Fibroblast of skin of right biceps (primary cell): ENCODE results near the gene POLR3K.
A peak's percentile ranks its signal among the peaks of the same experiment; 100 is the strongest.

Source experiments
- DNase-seq: peaks from one replicate; pipeline ENCODE4 v3.0.0-alpha.2; 2013

Gene POLR3K

DNA sequence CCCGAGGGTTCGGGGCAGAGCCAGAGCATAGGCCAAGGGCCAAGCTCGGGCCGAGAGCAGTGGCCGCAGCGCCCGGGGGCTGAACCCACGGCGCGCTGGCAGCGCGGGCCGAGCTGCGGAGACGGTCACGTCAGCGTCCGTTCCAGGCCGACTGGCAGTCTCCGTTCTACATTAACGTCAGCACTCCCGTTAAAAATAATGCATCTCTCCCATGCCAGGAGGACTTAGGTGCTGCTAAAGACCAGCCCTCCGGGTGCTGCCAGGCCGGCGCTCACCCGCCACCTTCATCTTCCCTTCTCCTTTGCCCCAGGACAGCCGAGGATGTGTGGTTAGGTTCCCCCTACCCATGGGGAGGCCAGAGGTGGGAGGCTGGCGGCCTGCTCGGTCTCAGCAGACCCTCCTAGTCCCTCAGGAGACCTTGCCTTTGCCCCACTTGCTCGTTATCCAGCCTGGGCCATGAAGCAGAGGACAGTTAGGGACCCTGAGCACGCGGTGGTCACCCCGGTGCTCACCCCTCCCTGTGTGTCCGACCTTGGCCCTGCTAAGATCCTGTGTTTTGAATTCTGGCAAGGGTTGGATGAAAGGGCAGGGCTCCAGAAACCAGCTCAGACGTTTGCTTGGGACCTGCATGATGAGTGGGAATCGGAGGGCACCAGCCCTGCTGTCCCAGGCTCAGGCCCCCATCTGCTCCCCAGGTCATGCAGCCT, 25.2 kb upstream of the POLR3K start:
- peak; percentile 35 for DNase-seq

DNA sequence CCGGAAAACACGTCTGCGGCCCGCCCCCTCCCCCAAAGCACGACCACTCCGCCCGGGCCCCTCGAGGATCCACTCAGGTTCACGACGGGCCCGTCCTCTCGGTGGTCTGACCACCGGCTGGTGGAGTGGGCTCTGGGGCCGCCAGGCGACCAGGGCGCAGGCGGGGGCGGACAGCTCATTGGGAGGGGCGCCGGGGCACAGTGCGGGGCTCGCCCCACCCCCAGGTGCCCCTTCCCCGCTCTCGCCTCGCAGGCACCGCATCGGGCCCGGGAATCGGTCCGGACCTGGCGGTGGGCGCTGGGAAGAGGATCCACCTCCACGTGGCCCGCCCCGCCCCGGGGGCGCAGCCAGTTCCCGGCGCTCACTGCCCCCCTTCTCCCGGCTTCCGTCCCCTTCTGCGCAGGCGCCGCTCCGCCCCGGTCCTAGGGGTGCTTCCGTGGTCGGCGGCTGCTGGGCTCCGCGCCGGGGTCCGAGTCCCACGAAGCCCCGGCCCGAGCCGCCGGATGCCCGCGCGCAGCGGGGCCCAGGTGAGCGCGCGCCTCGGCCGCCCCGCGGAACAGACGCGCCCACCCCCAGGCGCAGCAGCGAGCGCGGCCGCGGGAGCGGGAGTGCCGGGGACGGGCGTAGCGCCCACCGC, 24.5 kb upstream of the POLR3K start, which contains the start of gene MPG:
Gene MPG (plus strand): TSS at position 419 of the 637 bp plus-strand sequence. CDS start 85 bp downstream, at position 504.
- DNase-seq, result peak; percentile 84

DNA sequence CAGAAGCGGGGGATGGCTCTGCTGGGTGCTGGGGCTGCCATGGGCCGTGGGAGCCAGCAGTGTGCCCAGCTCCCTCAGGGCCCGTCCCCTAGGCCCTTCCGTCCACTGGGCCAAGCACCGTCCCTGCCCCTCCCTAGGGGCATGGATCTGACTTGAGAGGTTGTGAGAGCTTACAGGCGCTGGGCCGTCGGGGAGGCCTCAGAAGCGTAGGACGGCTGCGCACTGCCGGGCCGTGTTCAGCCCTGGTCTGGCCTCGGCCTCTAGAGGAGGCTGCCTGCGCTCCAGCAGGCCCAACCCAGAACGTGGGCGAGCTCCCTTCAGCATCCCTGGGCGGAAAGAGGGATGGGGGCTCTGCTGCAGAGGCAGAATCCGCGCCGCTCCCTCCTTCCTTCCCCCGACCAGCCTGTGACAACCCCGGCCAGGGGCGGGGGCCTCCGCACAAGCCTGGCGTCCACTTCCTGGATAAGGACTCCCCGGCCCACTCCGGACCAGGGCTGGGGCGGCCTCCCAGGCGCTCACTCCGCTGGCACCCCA, 23.9 kb upstream of the POLR3K start:
- peak; percentile 63 for DNase-seq

DNA sequence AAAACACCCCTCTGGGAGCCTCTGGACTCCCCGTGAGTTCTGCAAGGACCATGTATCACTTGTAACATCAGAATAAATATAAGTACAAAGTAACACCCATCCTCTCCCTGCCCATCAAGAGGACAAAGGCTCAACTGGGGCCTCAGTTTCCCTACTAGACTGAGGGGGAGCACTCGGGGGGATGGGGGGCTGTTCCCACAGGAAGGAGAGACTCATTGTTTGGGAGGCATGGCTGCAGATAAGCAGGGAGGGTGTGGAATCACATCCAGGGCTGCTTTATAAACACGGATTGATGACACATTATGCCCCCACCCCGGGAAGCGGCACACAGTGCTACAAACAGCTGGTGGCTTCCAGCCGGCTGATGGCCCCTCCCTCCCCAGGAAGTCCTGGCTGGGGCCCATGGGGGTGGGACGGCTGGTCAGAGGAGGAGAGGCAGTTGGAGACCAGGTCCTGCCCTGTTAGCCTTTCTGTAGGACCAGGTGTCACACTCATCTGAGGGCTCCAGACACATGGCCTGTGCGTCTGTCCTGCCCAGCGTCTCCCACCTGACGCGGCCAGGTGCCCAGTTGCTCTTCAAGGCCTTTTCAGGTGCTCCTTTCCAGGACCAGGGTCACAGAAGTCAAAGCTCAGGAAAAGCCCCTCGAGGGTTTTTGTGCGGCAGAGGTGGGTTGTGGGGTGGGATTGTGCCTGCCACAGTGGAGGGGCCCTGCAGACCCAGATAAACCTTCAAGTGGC, 23.3 kb upstream of the POLR3K start:
- DNase-seq, result peak; percentile 86

DNA sequence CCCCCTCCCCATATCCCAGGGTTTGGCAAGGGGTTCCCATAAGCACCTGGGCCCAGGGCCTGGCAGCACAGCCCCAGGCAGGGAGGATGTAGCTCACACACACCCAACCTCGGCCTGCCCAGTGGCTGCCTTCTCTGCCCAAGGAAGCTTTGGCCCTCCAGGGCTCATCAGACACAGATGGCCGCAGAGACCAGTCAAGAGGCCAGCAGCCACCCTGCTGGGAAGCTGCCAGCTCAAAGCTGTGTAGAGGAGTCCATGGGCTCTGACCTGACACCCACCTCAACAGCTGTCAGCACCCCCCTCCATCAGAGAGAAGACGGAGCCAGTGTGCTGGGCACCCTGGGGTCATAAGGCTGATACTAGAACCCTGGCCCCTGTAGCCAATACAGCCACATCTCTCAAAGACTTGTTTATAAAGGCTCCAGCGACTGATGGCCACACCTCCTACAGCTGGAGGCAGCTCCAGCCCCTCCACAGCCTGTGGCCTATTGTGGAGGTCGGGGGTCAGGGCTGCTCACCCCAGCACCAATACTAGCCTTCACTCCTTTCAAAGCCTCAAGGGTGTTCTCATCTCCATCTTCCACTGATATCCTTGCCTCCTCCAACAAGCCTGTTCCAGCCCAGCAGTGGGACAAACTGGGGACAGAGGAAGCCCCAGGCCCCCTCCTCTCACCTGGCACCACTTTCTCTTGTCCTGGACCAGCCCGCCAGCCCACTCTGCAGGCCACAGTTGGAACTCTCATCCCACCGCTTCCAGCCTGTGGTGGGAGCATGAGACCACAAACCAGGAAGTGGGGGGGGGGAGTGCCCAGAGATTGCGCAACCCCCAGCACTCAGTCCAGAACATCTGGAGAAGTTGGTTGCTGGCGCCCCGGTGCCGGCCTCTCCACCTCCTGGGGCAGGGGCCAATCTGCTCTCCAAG, 22.4 kb upstream of the POLR3K start:
- peak; percentile 86 for DNase-seq

DNA sequence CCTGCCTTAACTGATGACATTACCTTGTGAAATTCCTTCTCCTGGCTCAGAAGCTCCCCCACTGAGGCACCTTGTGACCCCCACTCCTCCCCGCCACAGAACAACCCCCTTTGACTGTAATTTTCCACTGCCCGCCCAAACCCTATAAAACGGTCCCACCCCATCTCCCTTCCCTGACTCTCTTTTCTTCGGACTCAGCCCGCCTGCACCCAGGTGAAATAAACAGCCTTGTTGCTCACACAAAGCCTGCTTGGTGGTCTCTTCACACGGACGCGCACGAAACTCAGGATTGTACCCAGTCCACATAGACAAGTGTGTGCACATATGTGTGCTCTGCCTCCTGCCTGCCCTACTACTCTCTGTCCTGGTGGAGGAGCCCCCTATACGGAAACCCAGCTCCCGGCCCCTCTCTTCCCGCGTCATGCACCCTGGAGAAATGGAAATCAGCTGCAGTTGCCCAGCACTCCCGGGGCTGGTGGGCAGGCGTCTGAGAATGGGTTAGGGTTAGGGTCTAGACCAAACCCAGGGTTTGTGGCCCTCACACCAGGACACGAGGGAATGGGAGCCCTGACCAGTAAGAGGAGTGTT, 21.4 kb upstream of the POLR3K start:
- DNase-seq, result no peak

DNA sequence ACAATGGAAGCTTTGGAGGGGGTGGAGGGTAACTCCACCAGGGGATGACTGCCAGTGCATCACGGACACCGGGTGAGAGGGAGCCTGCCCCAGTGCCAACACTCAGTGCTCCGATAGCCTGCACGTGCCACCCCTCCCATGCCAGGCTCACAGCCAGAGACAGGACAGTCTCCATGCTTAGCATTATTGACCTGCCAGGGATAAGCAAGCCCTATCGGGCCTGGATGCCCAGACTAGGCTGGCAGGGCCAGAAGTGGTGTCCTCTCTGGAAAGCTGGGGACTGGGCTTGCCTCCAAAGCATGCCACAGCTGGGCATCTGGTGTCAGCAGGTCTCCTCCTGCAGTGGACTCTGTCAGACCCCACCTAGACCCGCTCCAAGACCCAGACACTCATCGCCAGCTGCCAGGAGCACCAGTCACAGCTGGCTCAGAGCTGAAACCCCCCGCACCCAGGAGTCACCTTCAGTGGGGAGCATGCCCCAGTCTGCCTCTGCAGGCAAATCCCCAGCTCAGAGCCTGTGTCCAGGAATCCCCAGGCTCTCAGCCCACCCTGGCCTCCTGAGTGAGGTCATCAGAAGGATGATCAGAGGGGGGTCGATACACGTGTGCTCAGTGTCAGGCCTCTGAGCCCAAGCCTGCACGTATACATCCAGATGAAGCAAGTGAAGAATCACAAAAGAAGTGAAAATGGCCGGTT, 20.8 kb upstream of the POLR3K start:
- no peak for DNase-seq

DNA sequence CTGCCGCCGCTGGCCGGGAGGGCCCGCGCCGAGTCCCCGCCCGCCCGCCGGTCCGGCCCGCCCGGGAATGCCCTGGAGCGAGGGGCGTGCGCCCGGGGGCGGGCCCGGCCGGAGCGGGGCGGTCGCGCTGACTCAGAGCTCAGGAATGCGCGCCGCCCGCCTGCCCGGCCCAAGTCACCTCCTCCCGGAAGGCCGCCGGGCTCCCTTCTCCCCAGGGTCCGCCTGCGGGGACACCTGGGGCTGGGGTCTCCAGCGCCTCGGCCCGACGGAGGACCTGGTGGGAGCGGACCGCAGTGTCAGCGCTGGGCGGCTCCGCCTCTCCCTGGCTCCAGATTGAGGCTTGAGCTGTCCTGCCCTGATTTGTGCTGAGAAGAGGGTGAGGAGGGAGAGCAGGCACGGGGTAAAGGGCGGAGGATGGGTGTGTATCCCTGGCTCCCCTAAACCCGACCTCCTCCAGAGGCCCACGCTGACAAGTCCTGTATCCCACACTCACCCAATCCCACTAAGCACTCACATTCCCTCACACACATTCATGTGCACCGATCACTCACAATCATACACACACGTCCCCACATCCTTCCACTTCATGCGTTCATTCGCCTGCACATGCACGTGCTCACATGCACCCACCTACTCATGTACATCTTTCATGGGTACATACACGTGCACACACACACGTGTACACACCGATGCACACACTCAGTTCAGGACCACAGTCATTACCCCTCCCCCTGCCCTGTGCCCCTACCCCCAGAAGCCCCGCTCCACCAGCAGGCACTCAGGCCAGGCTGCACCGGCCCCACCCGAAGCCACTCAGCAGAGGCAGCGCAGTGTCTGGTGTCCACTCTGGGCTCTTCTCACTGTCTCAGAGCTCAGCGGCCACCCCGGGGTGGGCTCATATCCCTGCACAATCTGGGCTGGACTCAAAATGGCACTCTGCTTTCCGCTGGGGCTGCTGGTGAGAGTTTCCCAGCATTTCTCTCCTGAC, 19.4 kb upstream of the POLR3K start, which contains the start of gene RHBDF1:
Gene RHBDF1 (minus strand): TSS at position 71 of the 988 bp plus-strand sequence. CDS start 7,616 bp downstream, outside the sequence.
- peak; percentile 61 for DNase-seq

DNA sequence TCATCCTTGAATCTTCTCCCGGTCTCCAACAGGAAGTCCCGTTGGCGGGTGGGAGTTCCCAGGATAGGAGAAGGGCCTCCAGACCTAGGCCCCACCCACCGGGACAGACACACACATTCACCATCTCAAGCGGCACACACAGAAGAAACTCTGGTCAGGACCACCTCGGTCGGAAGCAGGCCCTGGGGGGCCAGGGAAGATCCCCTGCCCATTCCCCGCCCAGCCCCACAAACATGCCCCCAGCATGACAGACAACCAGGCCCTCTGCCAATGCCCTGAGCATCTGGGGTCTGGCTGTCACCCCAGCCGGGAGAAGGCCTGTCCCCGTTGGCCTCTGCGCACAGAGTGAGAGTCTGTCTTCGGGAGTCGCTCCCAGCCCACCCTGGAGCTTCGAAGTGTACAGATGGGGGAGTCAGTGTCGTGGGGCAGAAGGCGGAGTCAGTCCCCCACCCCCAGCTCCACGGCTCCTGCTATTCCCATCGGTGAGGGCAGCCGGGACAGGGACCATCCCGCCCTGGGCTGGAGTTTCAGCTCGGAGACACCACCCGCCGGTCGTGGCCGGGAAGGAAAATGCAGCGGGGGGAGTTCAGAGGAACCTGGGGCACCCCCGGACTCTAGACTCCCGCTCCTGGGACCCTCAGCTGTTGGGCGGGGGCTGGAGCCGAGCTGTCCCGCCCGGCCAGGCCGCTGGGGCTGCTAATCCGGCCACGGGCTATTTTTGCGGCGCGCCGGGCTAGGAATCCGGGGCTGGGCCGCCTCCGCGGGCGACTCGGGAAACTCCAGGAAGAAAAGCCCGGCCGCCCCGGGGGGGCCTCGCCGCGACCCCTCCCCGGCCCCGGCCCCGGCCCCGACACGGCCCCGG, 18.4 kb upstream of the POLR3K start:
- peak; percentile 81 for DNase-seq

DNA sequence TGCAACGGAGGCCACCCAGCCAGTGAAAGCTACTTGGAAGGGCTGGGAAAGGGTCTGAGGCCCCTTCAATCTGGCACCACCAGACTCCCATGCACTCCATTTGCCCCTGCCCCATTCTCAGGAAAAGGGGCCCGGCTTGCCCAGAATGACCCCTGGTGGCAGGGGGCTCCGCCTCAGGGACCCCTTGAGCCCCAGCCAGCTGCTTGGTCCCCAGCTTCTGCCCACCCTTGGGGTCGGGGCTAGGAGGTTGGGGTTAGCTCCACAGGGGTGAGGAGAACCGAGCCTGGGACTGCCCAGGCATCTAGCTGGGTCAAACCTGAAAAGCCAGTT, 17.8 kb upstream of the POLR3K start:
- DNase-seq, result no peak

DNA sequence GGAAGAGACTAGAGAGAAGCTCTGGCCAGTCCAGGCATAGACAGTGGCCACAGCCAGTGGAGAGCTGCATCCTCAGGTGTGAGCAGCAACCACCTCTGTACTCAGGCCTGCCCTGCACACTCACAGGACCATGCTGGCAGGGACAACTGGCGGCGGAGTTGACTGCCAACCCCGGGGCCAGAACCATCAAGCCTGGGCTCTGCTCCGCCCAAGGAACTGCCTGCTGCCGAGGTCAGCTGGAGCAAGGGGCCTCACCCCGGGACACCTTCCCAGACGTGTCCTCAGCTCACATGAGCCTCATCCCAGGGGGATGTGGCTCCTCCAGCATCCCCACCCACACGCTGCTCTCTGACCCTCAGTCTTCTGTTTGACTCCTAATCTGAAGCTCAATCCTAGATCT, 15.8 kb upstream of the POLR3K start:
- DNase-seq, result no peak

DNA sequence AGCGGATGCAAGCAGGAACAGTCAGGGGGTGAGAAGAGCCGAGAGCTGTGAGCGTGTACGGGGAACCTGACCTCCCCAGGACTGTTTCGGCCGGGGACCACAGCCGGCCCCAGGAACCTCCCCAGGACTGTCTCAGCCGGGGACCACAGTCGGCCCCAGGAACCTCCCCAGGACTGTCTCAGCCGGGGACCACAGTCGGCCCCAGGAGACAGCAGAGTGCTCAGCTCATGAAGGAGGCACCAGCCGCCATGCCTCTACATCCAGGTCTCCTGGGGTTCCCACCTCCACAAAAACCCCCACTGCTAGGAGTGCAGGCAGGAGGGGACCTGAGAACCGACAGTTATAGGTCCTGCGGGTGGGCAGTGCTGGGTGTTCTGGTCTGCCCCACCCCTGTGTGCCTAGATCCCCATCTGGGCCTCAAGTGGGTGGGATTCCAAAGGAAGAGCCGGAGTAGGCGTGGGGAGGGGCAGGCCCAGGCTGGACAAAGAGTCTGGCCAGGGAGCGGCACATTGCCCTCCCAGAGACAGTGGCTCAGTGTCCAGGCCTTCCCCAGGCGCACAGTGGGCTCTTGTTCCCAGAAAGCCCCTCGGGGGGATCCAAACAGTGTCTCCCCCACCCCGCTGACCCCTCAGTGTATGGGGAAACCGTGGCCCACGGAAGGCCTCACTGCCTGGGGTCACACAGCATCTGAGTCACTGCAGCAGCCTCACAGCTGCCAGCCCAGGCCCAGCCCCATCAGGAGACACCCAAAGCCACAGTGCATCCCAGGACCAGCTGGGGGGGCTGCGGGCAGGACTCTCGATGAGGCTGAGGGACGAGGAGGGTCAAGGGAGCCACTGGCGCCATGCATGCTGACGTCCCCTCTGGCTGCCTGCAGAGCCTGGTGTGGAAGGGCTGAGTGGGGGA, 14.7 kb upstream of the POLR3K start:
- DNase-seq, result no peak

DNA sequence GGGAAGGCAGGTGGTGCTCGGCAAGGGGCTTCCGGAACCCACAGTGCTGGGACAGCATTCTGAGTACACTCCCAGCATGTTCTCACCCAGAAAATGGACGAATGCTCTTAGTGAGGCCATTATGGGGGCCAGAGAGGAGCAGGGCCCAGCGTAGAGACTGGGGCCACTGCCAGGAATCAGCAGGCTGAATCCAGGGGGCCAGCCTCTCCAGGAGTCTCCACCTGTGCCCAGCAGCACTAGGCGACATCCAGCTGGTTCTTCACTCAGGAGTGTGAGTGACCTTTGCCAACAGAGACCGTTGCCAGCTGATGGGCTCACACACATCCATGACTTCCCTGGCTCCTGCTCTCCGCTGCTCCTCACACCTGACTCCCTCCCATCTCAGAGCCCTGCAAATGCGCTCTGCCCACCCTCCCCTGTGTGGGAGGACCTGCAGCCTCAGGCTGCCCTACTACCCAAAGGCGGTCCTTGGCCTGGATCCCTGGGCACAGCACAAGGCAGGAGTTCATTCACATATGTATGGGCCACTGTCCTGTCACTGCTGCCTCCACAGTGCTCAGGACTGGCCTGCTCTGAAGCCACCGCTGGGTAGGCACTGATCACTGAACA, 13.9 kb upstream of the POLR3K start:
- no peak for DNase-seq

DNA sequence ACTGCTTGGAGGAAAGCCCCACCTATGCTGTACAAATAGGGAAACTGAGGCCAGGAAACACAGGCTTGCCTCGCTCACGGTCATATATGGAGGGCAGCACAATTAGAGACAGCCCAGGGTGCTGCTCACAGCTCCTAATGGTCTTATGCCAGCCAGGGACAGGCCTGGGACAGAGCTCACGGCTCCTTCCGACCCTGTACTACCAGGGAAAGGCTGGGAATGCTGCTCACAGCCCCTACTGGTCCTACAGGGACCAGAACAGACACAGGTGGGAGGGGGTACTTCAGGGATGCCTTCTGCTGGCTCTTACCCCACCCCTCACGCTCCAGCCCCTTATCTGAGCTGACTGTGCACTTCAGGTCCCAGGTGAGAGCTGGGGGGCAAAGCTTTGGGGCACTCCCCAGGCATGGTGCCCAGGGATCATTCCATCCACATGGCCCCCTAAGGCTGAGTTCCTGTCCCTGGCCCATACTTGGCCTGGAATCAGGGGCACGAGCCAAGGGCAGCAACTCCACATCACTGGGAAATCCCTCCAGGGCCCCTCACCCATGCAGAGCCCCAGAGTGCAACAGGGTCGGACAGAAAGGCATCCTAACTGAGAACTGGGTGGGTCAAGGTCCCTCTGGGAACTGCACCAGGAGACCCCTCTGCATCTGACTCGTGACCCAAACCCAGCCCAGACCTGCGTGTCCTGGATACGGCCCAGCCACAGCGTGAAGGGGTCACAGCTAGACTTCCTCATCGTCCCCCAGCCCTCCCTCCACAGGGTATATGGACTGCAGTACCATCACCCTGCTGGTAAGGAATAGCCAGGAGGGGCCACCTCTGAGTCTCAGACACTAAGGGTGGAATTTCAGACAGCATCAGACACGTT, 13.1 kb upstream of the POLR3K start:
- DNase-seq, result no peak

DNA sequence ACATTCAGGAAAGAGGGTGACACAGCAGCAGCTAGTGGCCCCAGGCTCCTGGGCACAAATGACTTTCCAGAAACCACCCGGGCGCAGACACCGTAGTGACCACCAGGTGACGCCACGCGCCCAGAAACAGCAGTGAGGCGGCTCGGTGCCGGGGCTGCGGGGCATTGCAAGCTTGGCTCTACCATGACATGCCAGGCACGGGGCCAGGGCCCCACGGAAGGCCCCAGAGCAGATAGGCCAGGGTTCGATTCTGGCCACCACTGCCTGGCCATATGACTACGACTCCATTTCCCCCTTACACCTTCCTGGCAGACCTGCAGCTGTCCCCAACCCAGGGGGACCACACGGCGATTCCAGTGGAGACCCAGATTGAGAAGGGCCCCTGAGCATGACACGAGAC, 12.3 kb upstream of the POLR3K start:
- peak; percentile 65 for DNase-seq

DNA sequence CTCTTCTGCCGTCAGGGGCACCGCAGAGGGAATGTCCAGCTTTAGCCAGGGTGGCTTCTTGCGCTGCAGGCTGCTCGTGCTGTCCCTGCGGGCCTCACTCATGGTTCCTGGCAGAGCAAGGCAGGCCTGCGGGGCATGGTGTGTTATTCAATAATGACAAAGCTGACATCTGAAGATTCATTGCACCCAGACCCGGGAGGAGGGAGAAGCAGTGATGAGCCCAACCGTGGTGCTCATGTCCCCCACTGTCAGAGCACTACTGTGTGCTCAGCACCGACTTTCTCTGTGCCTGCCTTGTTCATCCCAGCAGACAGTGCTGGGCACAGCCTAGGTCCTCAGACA, 11.5 kb upstream of the POLR3K start:
- DNase-seq, result no peak
